Upper lobe of right lung (tissue), 1 donor: Measurements from ENCODE around the gene SPTLC3. TPM values are rescaled to one million over a fixed set of nuclear protein-coding genes. Genes with fewer than 3 reads are reported as not detected.

ENCODE experiments used
- ATAC-seq: fragments of 200-7000 bp; cut with Tn5 transposase; one replicate; pipeline ENCODE4 v1.9.1; 2020; ENCODE audit warnings: mild to moderate bottlenecking, moderate library complexity
- DNase-seq: peaks from one replicate; pipeline ENCODE4 v3.0.0-alpha.2; 2020
- H3K27ac ChIP-seq: fragments of 200-600 bp; one replicate; pipeline ENCODE4 v1.8.0; 2022
- H3K27me3 ChIP-seq: fragments of 200-600 bp; one replicate; pipeline ENCODE4 v1.8.0; 2022; ENCODE audit warnings: mild to moderate bottlenecking
- H3K36me3 ChIP-seq: fragments of 200-600 bp; one replicate; pipeline ENCODE4 v1.8.0; 2022
- H3K4me1 ChIP-seq: fragments of 200-600 bp; one replicate; pipeline ENCODE4 v1.8.0; 2022
- H3K4me3 ChIP-seq: fragments of 200-600 bp; one replicate; pipeline ENCODE4 v1.8.0; 2022; ENCODE audit warnings: mild to moderate bottlenecking
- H3K9me3 ChIP-seq: fragments of 200-600 bp; one replicate; pipeline ENCODE4 v1.8.0; 2022
- intact Hi-C: fragments of 100-400 bp; cut with DNase I; formaldehyde crosslinking; loops from one replicate; pipeline ENCODE4 v1.11.0; 2022
- total RNA-seq: library from RNA; stranded (reverse); fragmentation: NEBNext Ultra II Directional; extraction: Animal tissue kit (Norgen Biotek cat#: 25700); gene quantifications from one replicate; pipeline ENCODE4 v1.2.1, GENCODE V29; 2021
- TF ChIP-seq, protein P1 (sequence below): fragments of 200-600 bp; IDR thresholded peaks from one replicate; pipeline ENCODE4 v1.8.0; 2022; ENCODE audit warnings: antibody characterized with exemption
- donor health status: DM: no; HTN: yes; CAD: no; lungs with severe emphysema.

The SPTLC3 gene
- total RNA-seq, 1 donor from 2014 or later, result 35.3 TPM

DNA sequence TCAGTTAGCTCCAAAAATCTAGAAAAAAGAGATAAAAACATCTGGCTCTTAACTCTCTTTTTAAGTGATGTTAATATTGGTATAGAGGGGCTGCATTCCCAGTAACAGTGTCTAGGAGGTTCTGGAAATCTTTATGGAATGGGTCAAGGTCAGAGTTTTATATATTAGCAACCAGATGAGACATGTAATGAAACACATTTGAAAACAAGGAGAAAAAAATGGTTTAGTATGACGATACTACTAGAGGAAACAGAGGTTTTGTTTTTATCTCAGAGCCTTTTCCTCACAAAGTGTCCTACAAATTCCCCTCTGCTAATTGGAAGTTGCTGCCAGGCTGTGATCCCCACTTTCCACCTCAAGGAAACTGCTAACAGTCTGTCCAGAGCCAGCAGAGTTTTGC is 111.7 kb downstream of the SPTLC3 start:
- TF ChIP-seq, protein P1, sequence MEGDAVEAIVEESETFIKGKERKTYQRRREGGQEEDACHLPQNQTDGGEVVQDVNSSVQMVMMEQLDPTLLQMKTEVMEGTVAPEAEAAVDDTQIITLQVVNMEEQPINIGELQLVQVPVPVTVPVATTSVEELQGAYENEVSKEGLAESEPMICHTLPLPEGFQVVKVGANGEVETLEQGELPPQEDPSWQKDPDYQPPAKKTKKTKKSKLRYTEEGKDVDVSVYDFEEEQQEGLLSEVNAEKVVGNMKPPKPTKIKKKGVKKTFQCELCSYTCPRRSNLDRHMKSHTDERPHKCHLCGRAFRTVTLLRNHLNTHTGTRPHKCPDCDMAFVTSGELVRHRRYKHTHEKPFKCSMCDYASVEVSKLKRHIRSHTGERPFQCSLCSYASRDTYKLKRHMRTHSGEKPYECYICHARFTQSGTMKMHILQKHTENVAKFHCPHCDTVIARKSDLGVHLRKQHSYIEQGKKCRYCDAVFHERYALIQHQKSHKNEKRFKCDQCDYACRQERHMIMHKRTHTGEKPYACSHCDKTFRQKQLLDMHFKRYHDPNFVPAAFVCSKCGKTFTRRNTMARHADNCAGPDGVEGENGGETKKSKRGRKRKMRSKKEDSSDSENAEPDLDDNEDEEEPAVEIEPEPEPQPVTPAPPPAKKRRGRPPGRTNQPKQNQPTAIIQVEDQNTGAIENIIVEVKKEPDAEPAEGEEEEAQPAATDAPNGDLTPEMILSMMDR, result no peak
- ATAC-seq (no peak), DNase-seq (no peak)
- H3K27me3 ChIP-seq, result no peaks in the 10 kb centered on the region
- H3K27ac ChIP-seq, result no peak overlapping the region
- intact Hi-C loops, result no loop called here
- H3K4me1 ChIP-seq, result no peaks in the 10 kb centered on the region
- H3K36me3 ChIP-seq, result no peaks in the 10 kb centered on the region
- H3K4me3 ChIP-seq, result no peak overlapping the region
- no peaks in the 10 kb centered on the region for H3K9me3 ChIP-seq

DNA sequence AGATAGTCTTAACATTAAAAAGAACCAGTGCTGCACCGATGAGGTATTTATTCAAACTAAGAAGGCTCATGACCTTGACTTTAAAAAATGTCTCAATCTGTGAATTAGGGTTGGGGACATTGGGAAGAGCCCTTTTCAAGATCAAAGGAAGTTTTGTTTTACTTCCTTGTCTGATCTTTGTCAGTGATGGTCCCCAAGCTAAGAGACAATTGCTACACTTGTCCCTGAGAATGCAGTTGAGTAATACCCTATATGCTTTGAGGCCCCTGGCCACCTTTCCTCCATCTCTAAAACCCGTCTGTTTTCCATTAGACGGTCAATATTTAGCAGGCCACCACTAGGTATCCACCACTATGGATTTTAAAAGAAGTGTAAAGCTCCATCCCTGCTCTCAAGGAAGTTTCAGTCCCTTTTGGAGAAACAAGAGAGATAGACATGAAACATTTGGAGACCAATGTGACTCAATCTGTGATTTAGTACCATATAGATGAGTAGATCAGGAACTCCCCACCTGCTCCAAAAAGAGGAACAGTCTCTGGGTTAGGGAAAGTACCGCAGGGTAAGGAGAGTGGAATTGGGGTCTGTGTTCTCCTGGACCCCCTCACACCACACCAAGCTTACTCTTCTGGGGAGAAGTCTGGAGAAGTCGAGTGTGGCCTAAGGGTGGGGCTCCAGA is 113.2 kb downstream of the SPTLC3 start:
- DNase-seq, result no peak
- no peak for ATAC-seq
- Histone ChIP-seq H3K27ac (no peak overlapping the region), H3K4me3 (no peak overlapping the region), H3K9me3 (no peaks in the 10 kb centered on the region), H3K4me1 (no peaks in the 10 kb centered on the region), H3K27me3 (no peaks in the 10 kb centered on the region), H3K36me3 (no peaks in the 10 kb centered on the region)
- intact Hi-C loops, result no loop called here
- TF ChIP-seq, protein P1, result no peak

DNA sequence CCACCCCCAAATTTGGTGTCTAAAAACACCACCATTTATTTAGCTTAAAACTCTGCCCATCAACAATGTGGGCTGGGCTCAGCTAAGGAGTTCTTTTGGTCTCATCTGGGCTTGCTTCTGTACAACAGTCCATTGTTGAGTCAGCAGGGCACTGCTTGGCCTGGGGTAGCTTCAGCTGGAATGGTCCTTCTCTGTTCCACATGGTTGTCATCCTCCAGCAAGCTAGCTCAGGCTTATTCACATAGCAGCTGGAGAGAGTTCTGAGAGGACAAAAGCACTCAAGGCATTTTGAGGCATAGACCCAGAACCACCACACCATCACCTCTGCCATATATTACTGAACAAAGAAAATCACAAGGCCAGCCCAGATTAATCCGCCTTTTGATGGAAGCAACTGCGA is 116.7 kb downstream of the SPTLC3 start:
- H3K36me3 ChIP-seq, result no peaks in the 10 kb centered on the region
- H3K27ac ChIP-seq, result no peak overlapping the region
- no peaks in the 10 kb centered on the region for H3K9me3 ChIP-seq
- DNase-seq (no peak), ATAC-seq (no peak)
- H3K4me3 ChIP-seq, result no peak overlapping the region
- TF ChIP-seq, protein P1, result no peak
- no peaks in the 10 kb centered on the region for H3K4me1 ChIP-seq
- intact Hi-C loops, result no loop called here
- no peaks in the 10 kb centered on the region for H3K27me3 ChIP-seq

DNA sequence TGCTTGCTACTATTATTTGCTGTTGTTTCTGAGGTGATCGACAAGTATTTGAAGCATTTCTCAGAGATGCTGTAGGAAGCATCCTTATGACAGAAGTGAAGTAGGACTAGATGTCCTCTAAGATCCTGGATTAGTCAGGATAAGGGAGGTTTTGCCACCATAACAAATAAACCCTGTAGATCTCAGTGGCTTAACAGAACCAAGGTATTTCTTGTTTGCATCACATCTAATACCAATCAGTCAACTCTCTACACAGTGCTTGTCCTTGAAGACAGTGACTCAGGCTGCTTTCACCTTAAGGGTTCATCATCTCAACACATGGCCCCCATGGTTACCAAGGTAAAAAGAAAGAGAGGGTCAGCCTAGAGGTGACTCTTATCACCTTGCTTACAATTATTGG is 119.4 kb downstream of the SPTLC3 start:
- intact Hi-C loops, result no loop called here
- DNase-seq (no peak), ATAC-seq (no peak)

DNA sequence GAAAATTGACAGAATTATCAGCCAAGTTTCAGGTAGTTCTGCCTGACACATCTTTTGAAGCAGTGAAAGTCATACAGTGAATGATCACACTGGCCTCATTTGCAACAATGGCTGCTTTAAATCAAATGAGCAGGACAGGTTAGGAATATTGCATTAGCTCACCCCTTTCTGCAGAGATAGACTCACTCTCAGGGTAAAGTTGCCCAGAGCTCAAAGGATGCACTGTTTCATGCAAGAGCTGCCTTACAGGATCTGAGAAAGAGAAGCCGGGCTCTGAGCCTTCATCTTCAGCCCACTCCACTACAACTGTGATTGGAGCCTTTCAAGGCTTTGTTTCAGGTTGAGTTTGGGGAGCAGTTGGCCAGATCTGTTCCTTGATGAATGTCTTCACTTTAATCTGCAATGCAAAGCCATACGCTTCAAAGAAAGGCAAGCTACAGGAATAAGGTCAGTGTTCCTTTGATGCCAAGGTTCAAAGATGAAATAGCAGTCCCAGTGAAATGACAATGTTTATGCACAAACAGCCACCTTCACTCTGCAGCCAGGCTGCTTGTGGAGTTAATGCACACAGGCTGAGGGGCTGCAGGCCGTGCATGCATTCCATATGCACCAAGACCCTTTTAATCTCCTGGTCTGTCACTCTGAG is 121.4 kb downstream of the SPTLC3 start:
- intact Hi-C loops, result no loop called here
- no peaks in the 10 kb centered on the region for H3K4me1 ChIP-seq
- ATAC-seq (no peak), DNase-seq (no peak)
- no peak overlapping the region for H3K4me3 ChIP-seq
- H3K27me3 ChIP-seq, result no peaks in the 10 kb centered on the region
- TF ChIP-seq, protein P1, result no peak
- H3K9me3 ChIP-seq, result no peaks in the 10 kb centered on the region
- no peak overlapping the region for H3K27ac ChIP-seq
- H3K36me3 ChIP-seq, result no peaks in the 10 kb centered on the region

More for the DNA sequence above, 119.4 kb downstream of the SPTLC3 start:
- Histone ChIP-seq H3K4me3 (no peak overlapping the region), H3K9me3 (no peaks in the 10 kb centered on the region), H3K27me3 (no peaks in the 10 kb centered on the region), H3K27ac (no peak overlapping the region), H3K36me3 (no peaks in the 10 kb centered on the region), H3K4me1 (no peaks in the 10 kb centered on the region)
- TF ChIP-seq, protein P1, result no peak
